Measurements from ENCODE around the gene TRIM65.

The TRIM65 gene

DNA sequence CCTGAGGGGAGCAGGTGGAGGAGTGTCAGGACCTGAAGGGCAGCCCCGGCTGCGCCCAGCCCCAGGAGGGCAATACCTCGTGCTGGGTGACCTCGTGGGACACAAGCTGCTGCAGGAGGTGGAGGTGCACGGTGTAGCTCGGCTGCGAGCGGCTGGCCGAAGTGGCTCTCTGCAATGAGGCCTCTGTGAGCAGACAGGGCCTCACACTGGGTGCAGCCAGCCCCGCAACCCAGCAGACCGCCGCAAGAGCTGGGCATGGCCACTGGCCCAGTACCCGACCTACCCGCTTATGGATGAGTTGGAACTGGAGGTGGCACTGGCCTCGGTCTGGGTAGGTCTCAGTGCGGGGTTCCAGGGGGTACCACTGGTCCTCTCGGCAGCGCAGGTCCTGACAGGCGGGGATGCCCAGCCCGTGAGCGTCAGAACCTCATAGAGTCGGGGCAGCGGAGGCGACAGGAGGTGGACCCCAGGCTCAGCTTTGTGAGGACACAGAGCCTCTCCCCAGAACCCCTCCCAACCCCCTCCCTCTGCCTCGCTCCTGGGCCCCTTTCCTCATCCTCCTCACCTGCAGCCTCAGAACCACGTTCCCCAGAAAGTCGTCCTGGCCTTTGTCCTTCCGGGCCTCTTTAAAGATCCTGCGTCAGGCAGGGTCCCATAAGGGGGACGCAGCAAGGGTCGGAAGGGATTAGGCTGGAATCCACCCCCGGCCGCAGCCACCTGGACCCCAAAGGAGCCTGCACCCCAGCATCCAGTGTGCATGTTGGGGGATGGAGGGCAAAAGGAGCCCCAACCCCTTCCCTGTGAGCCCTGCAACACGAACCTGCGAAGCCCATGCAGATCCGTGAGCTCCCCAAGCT lies 56.6 kb downstream of the TRIM65 start:
- no peak for DNase-seq
